ENCODE measurements around the gene NGEF. TPM values are rescaled to one million over a fixed set of nuclear protein-coding genes. Genes with fewer than 3 reads are reported as not detected.
"Not testable (repeated sequence)": the region's sequence is repeated elsewhere in the genome, so short reads cannot be mapped to it uniquely, and the experiment has no call there.

Gene NGEF
- total RNA-seq, 1 experiment from 2014 or later, result 3.9 TPM

DNA sequence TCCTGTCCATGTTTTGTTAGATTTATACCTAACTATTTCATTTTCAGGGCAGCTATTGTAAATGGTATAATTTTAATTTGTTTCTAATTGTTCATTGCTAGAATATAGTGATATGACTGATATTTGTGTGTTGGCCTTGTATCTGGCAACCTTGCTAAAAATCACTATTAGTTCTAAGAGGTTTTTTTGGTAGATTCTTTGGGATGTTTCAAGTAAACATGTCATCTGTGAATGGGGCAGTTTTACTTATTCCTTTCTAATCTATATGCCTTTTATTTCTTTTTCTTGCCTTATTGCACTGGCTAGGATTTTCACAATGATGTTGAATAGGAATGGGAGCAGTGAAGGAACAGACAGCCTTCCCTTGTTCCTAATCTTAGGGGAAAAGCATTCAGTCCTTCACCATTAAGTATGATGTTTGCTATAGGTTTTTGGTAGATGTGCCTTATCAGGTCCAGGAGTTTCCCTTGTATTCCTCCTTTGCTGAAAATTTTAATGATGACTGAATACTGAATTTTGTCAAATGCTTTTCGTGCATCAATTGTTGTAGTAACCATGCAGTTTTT, 101.3 kb downstream of the NGEF start:
- DNase-seq, result no peak
- no peaks in the 10 kb centered on the region for H3K27me3 ChIP-seq (ENCODE audit: control insufficient read depth, insufficient read depth, low read length)
- H3K4me3 ChIP-seq (ENCODE audit: insufficient read depth, low read depth, low read length), result no peak overlapping the region
- H3K36me3 ChIP-seq (replicated peaks; ENCODE audit: control insufficient read depth, insufficient read depth, low read length), result no peaks in the 10 kb centered on the region

DNA sequence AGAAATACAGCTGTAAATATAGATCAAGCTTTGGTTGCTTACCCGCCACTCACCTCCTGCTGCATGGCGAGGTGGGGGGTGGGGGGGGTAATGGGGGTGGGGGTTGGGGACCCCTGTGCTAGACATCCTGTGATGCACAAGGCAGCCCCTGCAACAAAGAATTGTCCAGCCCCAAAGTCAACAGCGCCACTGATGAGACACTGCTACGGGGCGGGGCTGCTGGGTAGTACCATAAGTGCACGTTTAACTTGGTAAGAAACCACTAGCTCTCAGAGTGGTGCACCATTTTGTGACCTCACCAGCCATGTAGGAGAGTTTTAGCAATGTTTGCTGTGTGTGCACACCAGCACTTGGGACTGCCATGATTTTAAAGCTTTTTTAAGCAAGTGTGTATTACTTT, 102.7 kb downstream of the NGEF start:
- DNase-seq, result no peak
- Histone ChIP-seq H3K4me3 (ENCODE audit: insufficient read depth, low read depth, low read length) (no peak overlapping the region), H3K27me3 (ENCODE audit: control insufficient read depth, insufficient read depth, low read length) (no peaks in the 10 kb centered on the region), H3K36me3 (replicated peaks; ENCODE audit: control insufficient read depth, insufficient read depth, low read length) (no peaks in the 10 kb centered on the region)

DNA sequence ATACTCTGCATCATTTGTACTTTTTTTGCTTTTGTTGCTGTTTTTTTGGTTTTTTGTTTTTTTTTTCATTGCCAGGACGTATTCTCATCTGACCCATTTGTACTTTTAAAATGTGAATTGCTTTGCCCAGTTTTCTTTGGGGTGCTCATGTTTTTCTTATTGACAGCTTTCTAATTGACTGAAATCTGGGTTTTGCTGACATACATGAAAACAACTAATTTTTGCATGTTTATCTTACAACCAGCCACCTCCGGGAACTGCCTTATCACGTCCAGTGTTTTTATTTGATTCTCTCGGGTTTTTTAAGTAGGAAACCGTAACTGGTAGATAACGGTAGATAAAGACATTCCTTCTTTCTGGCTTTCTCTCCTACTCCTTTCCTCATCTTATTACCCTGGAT, 104.4 kb downstream of the NGEF start:
- no peak for DNase-seq
- Histone ChIP-seq H3K36me3 (replicated peaks; ENCODE audit: control insufficient read depth, insufficient read depth, low read length) (no peaks in the 10 kb centered on the region), H3K4me3 (ENCODE audit: insufficient read depth, low read depth, low read length) (no peak overlapping the region), H3K27me3 (ENCODE audit: control insufficient read depth, insufficient read depth, low read length) (no peaks in the 10 kb centered on the region)

DNA sequence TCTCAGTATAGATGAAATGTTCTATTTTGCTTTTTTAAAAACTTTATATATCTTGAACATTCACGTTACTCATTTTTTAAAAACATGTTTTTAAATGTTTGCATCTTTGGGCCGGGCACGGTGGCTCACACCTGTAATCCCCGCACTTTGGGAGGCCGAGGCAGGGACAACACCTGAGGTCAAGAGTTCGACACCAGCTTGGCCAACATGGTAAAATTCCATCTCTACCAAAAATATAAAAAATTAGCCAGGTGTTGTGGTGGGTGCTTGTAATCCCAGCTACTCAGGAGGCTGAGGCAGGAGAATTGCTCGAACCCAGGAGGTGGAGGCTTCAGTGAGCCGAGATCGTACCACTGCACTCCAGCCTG, 105.4 kb downstream of the NGEF start:
- DNase-seq; H3K36me3 ChIP-seq (replicated peaks; ENCODE audit: control insufficient read depth, insufficient read depth, low read length); H3K27me3 ChIP-seq (ENCODE audit: control insufficient read depth, insufficient read depth, low read length); H3K4me3 ChIP-seq (ENCODE audit: insufficient read depth, low read depth, low read length): not testable (repeated sequence)

DNA sequence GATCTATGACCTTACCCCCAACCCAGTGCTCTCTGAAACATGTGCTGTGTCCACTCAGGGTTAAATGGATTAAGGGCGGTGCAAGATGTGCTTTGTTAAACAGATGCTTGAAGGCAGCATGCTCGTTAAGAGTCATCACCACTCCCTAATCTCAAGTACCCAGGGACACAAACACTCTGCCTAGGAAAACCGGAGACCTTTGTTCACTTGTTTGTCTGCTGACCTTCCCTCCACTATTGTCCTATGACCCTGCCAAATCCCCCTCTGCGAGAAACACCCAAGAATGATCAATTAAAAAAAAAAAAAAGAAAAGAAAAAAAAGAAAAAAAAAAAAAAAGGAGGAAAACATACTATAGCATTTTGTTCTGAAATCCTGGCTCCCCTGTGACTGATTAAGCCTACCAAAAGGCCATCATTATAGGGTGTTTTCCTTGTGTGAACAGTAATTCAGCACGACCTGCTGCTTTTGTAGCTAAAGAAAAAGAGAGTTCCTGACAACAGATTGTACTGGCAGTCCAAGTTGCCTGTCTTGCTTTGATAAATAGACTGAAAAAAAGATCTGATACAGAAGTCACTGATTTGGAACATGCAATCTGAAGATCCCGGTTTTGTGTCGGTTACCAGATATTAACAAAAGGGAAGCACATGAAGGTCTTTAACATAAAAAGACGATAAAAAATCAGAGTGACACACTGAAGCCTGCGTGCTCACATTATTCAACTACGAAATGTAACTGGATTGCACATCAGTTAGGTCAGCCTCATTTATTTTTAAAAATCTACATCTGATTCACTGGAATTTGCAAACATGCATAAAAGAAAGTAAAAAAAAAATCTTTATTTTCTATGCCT, 106.0 kb downstream of the NGEF start:
- DNase-seq, result peak; percentile 20
- not testable (repeated sequence) for H3K4me3 ChIP-seq (ENCODE audit: insufficient read depth, low read depth, low read length); H3K27me3 ChIP-seq (ENCODE audit: control insufficient read depth, insufficient read depth, low read length); H3K36me3 ChIP-seq (replicated peaks; ENCODE audit: control insufficient read depth, insufficient read depth, low read length)

DNA sequence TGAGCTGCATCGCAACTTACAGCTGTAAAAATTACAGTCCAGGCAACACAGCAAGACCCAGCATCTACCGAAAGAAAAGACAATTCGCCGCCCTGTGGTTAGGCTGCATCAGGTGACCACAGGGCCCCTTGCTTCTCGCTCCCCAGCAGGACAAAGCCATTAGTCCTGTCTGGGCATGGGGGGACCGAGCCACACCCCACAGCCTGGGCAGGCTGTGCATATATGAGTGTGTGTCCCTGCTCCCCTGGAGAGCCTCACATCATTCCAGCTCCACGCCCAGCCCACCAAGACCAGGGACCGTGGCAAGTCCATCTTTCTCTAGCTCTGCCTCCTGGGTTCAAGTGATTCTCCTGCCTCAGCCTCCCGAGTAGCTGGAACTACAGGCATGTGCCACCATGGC, 109.1 kb downstream of the NGEF start:
- peak; percentile 47 for DNase-seq
- no peaks in the 10 kb centered on the region for H3K36me3 ChIP-seq (replicated peaks; ENCODE audit: control insufficient read depth, insufficient read depth, low read length)
- H3K27me3 ChIP-seq (ENCODE audit: control insufficient read depth, insufficient read depth, low read length), result peaks cover 12% of the 10 kb centered on the region

DNA sequence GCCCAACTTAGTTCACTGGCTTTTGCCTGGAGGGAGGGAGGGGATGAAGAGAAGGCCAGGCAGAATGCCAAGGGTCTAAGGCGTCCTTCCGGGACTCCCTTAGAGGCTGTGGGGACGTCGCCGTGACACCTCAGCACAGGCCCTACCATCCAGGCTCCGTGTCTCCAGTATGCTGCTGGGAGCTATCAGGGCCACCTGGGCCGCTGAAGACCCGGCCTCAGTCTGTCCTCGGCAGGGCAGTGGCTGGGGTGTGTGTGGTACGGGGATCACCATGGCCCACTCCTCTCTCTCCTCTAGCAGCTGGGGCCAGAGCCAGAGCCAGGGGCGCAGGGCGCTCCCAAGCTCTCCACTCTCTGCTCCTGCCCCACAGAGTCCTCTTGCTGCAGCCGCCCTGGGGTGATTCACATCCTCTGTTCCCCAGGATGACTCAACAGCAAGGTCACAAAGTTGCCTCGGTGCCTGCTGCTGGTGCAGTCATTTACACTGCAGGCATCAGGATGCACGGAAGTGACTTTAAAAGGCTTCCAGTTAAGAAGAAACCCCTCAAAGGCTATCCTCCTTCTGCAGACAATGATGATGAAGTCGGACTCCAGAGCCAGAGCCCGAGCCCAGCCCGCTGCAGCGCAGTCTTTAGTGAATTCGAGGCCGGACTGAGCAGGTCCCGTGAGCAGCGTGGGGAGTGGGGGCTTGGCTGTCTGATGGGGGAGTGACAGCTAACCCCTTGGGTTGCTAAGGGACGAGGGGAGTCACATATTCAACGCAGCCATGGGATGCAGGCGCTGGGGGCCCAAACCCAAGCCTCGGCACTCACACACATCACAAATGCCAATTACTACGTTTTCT, 111.1 kb downstream of the NGEF start:
- Histone ChIP-seq H3K36me3 (replicated peaks; ENCODE audit: control insufficient read depth, insufficient read depth, low read length) (no peaks in the 10 kb centered on the region), H3K27me3 (ENCODE audit: control insufficient read depth, insufficient read depth, low read length) (peaks cover 12% of the 10 kb centered on the region), H3K4me3 (ENCODE audit: insufficient read depth, low read depth, low read length) (no peak overlapping the region)
- DNase-seq, result peak; percentile 66

More for the DNA sequence above, 109.1 kb downstream of the NGEF start:
- no peak overlapping the region for H3K4me3 ChIP-seq (ENCODE audit: insufficient read depth, low read depth, low read length)

DNA sequence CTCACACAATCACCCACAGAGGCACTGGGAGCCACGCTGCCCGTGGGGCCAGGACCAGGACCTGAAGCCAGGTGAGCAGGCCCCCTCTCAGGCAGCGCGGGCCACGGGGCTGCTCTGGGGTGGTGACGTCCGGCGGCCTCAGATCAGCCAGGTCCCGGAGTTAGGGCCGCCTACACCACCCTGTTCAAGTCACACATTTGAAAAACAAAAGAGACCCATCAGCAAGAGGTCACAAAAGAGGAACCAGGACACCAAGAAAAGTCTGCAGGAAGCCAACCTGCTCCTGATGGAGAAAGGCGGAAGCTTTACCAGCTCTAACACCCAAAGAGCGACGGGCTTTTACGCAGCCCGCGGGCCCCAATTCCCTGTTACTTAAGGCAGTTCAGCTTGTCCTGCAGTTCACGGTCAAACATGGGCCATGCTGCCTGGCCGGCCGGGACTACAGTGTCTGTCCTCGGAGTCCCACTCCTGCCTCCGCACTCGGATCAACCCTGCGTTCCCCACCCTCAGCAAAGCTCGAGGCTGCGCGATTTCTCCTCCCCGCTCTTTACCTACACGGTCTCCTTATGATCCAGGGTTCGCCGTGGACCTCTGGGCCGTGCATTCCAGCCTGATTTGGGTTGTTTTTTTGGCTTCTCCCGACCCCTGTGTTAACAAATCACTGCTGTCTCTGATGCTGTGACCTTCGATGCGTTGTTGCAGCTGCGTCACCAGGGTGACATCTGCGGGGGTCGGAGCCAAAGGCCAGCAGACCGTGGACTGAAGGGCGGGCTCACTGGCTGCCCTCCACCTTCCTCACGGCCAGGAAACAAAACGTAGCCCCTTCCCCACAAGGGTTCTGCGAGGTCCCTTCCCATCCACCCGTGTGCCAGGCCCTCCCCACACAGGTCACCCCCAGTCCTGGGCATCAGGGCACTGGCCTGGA, 112.0 kb downstream of the NGEF start:
- no peak overlapping the region for H3K4me3 ChIP-seq (ENCODE audit: insufficient read depth, low read depth, low read length)
- DNase-seq, result peak; percentile 79
- H3K36me3 ChIP-seq (replicated peaks; ENCODE audit: control insufficient read depth, insufficient read depth, low read length), result no peaks in the 10 kb centered on the region
- peaks cover 12% of the 10 kb centered on the region for H3K27me3 ChIP-seq (ENCODE audit: control insufficient read depth, insufficient read depth, low read length)

DNA sequence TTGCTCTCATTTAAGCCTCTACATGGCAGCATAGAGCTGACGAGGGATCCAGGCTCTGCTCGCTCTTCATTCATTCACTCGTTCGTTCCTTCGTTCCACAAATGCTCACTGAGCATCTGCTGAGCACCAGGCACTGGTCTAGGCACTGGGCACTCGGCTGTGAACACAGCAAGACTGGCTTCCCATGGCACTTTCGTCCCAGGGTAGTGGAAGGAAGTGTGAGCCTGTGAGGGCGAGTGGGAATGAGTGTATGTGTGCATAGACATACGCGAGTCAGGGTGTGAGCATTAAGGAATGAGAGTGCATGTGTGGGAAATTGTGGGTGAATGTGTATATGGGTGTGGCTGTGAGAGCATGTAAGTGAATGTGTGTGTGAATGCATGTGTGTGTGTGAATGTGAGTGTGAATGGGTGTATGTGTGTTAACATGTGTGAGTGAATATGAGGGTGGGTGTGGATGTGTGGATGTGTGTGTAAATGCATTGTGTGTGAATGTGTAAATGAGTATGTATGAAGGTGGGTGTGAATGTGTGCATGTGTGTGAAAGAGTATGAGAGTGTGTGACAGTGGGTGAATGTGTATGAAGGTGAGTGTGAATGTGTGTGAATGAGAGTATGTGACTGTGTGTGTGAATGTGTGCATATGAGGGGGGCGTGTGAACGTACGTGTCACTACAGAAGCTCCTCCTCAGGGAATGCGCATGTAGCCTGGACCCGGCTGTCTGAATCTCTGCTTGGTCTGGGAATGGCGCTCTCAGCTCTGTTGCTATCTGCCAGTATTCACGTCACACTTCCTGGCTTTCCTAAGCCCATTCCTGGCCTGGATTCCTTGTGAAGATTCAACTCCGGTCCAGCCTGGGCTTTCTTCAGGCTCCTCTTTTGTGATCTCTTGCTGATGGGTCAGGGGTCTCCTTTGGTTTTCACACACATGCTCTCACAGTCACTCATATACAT, 114.2 kb downstream of the NGEF start:
- no peak overlapping the region for H3K4me3 ChIP-seq (ENCODE audit: insufficient read depth, low read depth, low read length)
- no peaks in the 10 kb centered on the region for H3K36me3 ChIP-seq (replicated peaks; ENCODE audit: control insufficient read depth, insufficient read depth, low read length)
- peak; percentile 39 for DNase-seq
- H3K27me3 ChIP-seq (ENCODE audit: control insufficient read depth, insufficient read depth, low read length), result peaks cover 12% of the 10 kb centered on the region

DNA sequence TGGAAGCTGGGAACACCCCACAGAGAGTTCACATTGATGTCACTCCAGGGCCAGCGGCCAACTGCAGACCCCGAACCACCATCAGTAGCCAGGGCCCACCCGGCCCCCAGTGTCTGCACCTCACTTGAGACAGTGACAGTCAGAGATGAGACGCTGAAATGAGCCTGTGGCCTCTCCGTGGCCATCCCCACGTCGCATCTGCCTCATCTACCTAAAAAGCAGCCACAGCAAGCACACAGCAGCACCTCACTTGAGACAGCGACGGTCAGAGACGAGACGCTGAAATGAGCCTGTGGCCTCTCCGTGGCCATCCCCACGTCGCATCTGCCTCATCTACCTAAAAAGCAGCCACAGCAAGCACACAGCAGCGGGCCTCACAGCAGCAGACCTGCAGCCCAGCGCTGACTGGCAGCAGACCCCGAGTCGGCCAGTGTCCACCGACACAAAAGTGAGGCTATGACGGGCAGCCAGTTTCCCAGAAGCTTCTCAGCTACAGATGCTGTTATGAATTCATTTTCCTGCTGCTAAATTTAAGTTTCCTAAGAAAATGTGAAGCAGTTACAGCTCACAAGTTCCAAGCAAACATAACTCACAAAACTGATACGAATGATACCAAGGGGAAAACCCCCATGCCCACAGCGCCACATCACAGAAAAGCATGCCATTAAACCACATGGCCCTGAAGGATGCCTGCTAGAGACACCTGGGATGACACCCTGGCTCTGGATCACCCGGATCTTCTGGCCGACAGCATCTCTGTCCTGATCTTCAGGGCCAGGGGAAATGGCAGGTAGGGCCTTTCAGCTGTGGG, 115.3 kb downstream of the NGEF start:
- Histone ChIP-seq H3K27me3 (ENCODE audit: control insufficient read depth, insufficient read depth, low read length) (peaks cover 12% of the 10 kb centered on the region), H3K36me3 (replicated peaks; ENCODE audit: control insufficient read depth, insufficient read depth, low read length) (no peaks in the 10 kb centered on the region), H3K4me3 (ENCODE audit: insufficient read depth, low read depth, low read length) (no peak overlapping the region)
- peak; percentile 41 for DNase-seq

DNA sequence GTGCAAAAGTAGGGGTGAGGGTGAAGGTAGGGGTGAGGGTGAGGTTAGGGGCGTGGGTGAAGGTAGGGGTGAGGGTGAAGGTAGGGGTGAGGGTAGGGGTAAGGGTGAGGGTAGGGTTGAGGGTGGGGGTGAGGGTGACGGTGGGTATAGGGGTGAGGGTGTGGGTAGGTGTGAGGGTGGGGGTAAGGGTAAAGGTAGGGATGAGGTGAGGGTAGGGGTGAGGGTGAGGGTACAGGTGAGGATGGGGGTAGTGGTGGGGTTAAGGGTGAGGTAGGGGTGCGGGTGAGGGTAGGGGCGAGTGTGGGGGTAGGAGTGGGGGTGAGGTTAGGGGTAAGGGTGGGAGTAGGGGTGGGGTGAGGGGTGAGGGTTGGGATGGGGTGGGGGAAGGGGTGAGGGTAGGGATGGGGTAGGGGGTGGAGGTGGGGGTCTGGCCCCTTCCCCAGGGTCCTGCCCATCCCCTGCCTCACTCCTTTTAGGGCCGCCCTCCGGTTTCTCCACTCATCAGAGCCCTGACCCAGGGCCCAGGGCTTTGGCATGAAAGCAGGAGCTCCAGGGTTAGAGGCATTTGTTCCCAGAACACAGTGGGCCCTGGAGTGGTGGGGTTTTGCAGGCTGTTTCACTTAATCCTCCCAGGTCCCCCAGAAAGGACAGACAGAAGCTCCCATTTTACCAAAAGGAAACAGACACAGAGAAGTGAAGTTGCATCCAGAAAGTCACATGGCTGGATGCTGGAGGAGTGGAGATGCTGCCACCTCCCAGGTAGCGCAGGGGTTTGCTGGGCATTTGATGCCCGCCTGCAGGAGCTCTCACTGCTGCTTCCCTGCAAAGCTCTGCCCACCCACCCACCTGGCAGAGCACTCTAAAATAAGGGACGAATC, 116.1 kb downstream of the NGEF start:
- no peak overlapping the region for H3K4me3 ChIP-seq (ENCODE audit: insufficient read depth, low read depth, low read length)
- no peaks in the 10 kb centered on the region for H3K36me3 ChIP-seq (replicated peaks; ENCODE audit: control insufficient read depth, insufficient read depth, low read length)
- peak; percentile 51 for DNase-seq
- peaks cover 10% of the 10 kb centered on the region for H3K27me3 ChIP-seq (ENCODE audit: control insufficient read depth, insufficient read depth, low read length)

DNA sequence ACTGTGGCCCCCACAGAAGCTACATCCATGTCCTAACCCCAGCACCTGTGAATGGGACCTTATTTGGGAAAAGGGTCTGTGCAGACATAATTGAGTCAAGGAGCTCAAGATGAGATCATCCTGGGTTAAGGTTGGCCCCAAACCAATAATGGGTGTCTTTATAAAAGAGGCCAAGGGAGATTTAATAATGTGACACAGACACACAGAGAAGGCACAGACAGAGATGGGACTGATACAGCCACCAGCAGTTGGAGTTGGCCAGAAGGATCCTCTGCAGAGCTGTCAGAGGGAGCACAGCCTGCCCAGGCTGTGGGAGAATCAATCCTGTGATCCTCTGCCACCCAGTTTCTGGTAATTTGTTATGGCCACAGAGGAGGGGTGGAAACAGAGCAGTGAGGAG, 116.9 kb downstream of the NGEF start:
- DNase-seq, result peak; percentile 4
- no peaks in the 10 kb centered on the region for H3K36me3 ChIP-seq (replicated peaks; ENCODE audit: control insufficient read depth, insufficient read depth, low read length)
- H3K27me3 ChIP-seq (ENCODE audit: control insufficient read depth, insufficient read depth, low read length), result peaks cover 2% of the 10 kb centered on the region; the same call in 1 of the 2 replicates
- H3K4me3 ChIP-seq (ENCODE audit: insufficient read depth, low read depth, low read length), result no peak overlapping the region
